ENCODE results near the gene CNTNAP5. TPM values are rescaled to one million over a fixed set of nuclear protein-coding genes. Genes with fewer than 3 reads are reported as not detected.

CNTNAP5 gene
- total RNA-seq, 2 donors from 2014 or later: not detected

- H3K27ac ChIP-seq: no peak overlapping the region
- DNase-seq (ENCODE audit: low spot score) (no peak), ATAC-seq (ENCODE audit: insufficient number of reproducible peaks, low FRiP score, low read depth) (no peak)
- no peak for TF ChIP-seq CTCF (IDR thresholded peaks at IDR 0.05)
- H3K27me3 ChIP-seq (replicated peaks; ENCODE audit: insufficient read depth): no peaks in the 10 kb centered on the region
- H3K4me1 ChIP-seq (ENCODE audit: control insufficient read depth in 1 of 2, low read depth in 2 of 2): no peaks in the 10 kb centered on the region
- H3K4me3 ChIP-seq: no peak overlapping the region
- no peaks in the 10 kb centered on the region for H3K9me3 ChIP-seq
- H3K36me3 ChIP-seq: no peaks in the 10 kb centered on the region
These were observed 232.0 kb downstream of the CNTNAP5 start for GRCh38 chr2:124257120-124257519.

- no peak overlapping the region for H3K4me3 ChIP-seq
- no peak for TF ChIP-seq CTCF (IDR thresholded peaks at IDR 0.05)
- no peaks in the 10 kb centered on the region for H3K4me1 ChIP-seq (ENCODE audit: control insufficient read depth in 1 of 2, low read depth in 2 of 2)
- H3K9me3 ChIP-seq: no peaks in the 10 kb centered on the region
- H3K27ac ChIP-seq: no peak overlapping the region
- no peak for ATAC-seq (ENCODE audit: insufficient number of reproducible peaks, low FRiP score, low read depth)
- DNase-seq (ENCODE audit: low spot score): no peak
- no peaks in the 10 kb centered on the region for H3K36me3 ChIP-seq
- H3K27me3 ChIP-seq (replicated peaks; ENCODE audit: insufficient read depth): no peaks in the 10 kb centered on the region
These were observed 233.2 kb downstream of the CNTNAP5 start for GRCh38 chr2:124258140-124258880.

- DNase-seq (ENCODE audit: low spot score) (no peak), ATAC-seq (ENCODE audit: insufficient number of reproducible peaks, low FRiP score, low read depth) (no peak)
- Histone ChIP-seq H3K4me3 (no peak overlapping the region), H3K27me3 (replicated peaks; ENCODE audit: insufficient read depth) (no peaks in the 10 kb centered on the region), H3K4me1 (ENCODE audit: control insufficient read depth in 1 of 2, low read depth in 2 of 2) (no peaks in the 10 kb centered on the region), H3K27ac (no peak overlapping the region), H3K36me3 (no peaks in the 10 kb centered on the region), H3K9me3 (no peaks in the 10 kb centered on the region)
- TF ChIP-seq CTCF (IDR thresholded peaks at IDR 0.05): no peak
These were observed 236.4 kb downstream of the CNTNAP5 start for GRCh38 chr2:124261456-124261855.

GRCh38 chr2:124264551-124265091, 239.5 kb downstream of the CNTNAP5 start:
- no peaks in the 10 kb centered on the region for H3K4me1 ChIP-seq (ENCODE audit: control insufficient read depth in 1 of 2, low read depth in 2 of 2)
- no peak for DNase-seq (ENCODE audit: low spot score)
- TF ChIP-seq CTCF (IDR thresholded peaks at IDR 0.05): no peak
- H3K36me3 ChIP-seq: no peaks in the 10 kb centered on the region
- no peaks in the 10 kb centered on the region for H3K9me3 ChIP-seq
- ATAC-seq (ENCODE audit: insufficient number of reproducible peaks, low FRiP score, low read depth): no peak
- no peak overlapping the region for H3K27ac ChIP-seq
- H3K27me3 ChIP-seq (replicated peaks; ENCODE audit: insufficient read depth): no peaks in the 10 kb centered on the region
- no peak overlapping the region for H3K4me3 ChIP-seq

- Histone ChIP-seq H3K27me3 (replicated peaks; ENCODE audit: insufficient read depth) (no peaks in the 10 kb centered on the region), H3K36me3 (no peaks in the 10 kb centered on the region), H3K27ac (no peak overlapping the region), H3K9me3 (no peaks in the 10 kb centered on the region), H3K4me1 (ENCODE audit: control insufficient read depth in 1 of 2, low read depth in 2 of 2) (no peaks in the 10 kb centered on the region), H3K4me3 (no peak overlapping the region)
- ATAC-seq (ENCODE audit: insufficient number of reproducible peaks, low FRiP score, low read depth): no peak
- TF ChIP-seq CTCF (IDR thresholded peaks at IDR 0.05): no peak
- no peak for DNase-seq (ENCODE audit: low spot score)
These were observed 242.7 kb downstream of the CNTNAP5 start for GRCh38 chr2:124267794-124268193.
